GM23338 (cell line): ENCODE data around the gene ATP12A.
A peak's percentile ranks its signal among the peaks of the same experiment; 100 is the strongest.

Source experiments
- CREB1 ChIP-seq: fragments of 250-450 bp; sonication (Bioruptor Pico); IDR thresholded peaks from 2 replicates; pipeline ENCODE4 v1.5.0; 2020; ENCODE audit warnings: low read depth, mild to moderate bottlenecking, moderate library complexity
- CTCF ChIP-seq, 2 experiments: fragments of 200-600 bp in 1 of 2; sonication (generic) in 1 of 2; conservative IDR thresholded peaks; 2 replicates each; pipeline versions ENCODE4 v1.5.1 to v1.6.1; 2016 to 2017; ENCODE audit warnings: antibody characterized with exemption in 2 of 2, low read depth in 2 of 2, mild to moderate bottlenecking in 2 of 2, moderate library complexity in 1 of 2
- POLR2AphosphoS5 ChIP-seq: IDR thresholded peaks from 2 replicates; pipeline ENCODE4 v1.6.1; 2016; ENCODE audit warnings: antibody characterized with exemption, low read depth

GRCh38 chr13:24737042-24737441 is 56.8 kb downstream of the ATP12A start:
- TF ChIP-seq CTCF (conservative IDR thresholded peaks at IDR 0.05; ENCODE audit: low read depth in 2 of 2) = peak in 1 of 2 experiments; percentile 45; a peak in 3 of 4 replicates
- no peak for TF ChIP-seq CREB1 (CRISPR knock-in tag)
- TF ChIP-seq POLR2AphosphoS5 = no peak
